Central memory CD8-positive, alpha-beta T cell (primary cell): ENCODE results near the gene LYRM2.
"Not testable (repeated sequence)": the region's sequence is repeated elsewhere in the genome, so short reads cannot be mapped to it uniquely, and the experiment has no call there.

ENCODE experiments used
- ATAC-seq: fragments of 150-1000 bp; cut with Tn5 transposase; replicated peaks from 2 replicates; pipeline ENCODE4 v1.10.0; 2022; ENCODE audit warnings: mild to moderate bottlenecking, moderate FRiP score, moderate number of reproducible peaks; ENCODE audit not compliant: poor library complexity, severe bottlenecking; ENCODE audit errors: extremely low read depth
- DNase-seq, 2 donors: peaks; one replicate each; pipeline ENCODE4 v3.0.0; 2021; ENCODE audit warnings: low spot score in 2 of 2
- H3K27ac Mint-ChIP-seq: one replicate; pipeline ENCODE4 v1.8.0; 2022; ENCODE audit warnings: low read depth, mild to moderate bottlenecking, moderate library complexity, mixed read lengths
- H3K27me3 Mint-ChIP-seq: one replicate; pipeline ENCODE4 v1.8.0; 2022; ENCODE audit warnings: mixed read lengths
- H3K36me3 Mint-ChIP-seq: one replicate; pipeline ENCODE4 v1.8.0; 2022; ENCODE audit warnings: mild to moderate bottlenecking, moderate library complexity, mixed read lengths; ENCODE audit not compliant: insufficient read depth
- H3K4me1 Mint-ChIP-seq: one replicate; pipeline ENCODE4 v1.8.0; 2022; ENCODE audit warnings: mixed read lengths
- H3K4me3 Mint-ChIP-seq: one replicate; pipeline ENCODE4 v1.8.0; 2022; ENCODE audit warnings: mild to moderate bottlenecking, moderate library complexity, mixed read lengths
- H3K9me3 Mint-ChIP-seq: one replicate; pipeline ENCODE4 v1.8.0; 2022; ENCODE audit warnings: mixed read lengths

Gene LYRM2

GRCh38 chr6:89640804-89641203, 2.3 kb upstream of the LYRM2 start:
- no peak for DNase-seq
- Mint-ChIP-seq H3K27ac (no peak overlapping the region), H3K4me3 (no peak overlapping the region)

GRCh38 chr6:89637960-89638319, 607 bp downstream of the LYRM2 start:
- DNase-seq (no peak), ATAC-seq (peak; percentile 7)
- Mint-ChIP-seq H3K36me3 (peaks cover 28% of the 10 kb centered on the region), H3K27me3 (no peaks in the 10 kb centered on the region), H3K4me3 (peak overlapping the region; percentile 94), H3K9me3 (no peaks in the 10 kb centered on the region), H3K4me1 (peaks cover 23% of the 10 kb centered on the region), H3K27ac (peak overlapping the region; percentile 99)

More at GRCh38 chr6:89640804-89641203, 2.3 kb upstream of the LYRM2 start:
- Mint-ChIP-seq H3K27me3 (no peaks in the 10 kb centered on the region), H3K9me3 (no peaks in the 10 kb centered on the region), H3K36me3 (peaks cover 30% of the 10 kb centered on the region), H3K4me1 (peaks cover 20% of the 10 kb centered on the region)
- ATAC-seq: no peak

GRCh38 chr6:89636412-89636811, 2.1 kb downstream of the LYRM2 start:
- Mint-ChIP-seq H3K4me1 (peaks cover 23% of the 10 kb centered on the region), H3K36me3 (peaks cover 25% of the 10 kb centered on the region)
- not testable (repeated sequence) for H3K27ac Mint-ChIP-seq, H3K9me3 Mint-ChIP-seq, H3K27me3 Mint-ChIP-seq, DNase-seq, H3K4me3 Mint-ChIP-seq, ATAC-seq

GRCh38 chr6:89630488-89630887, 8.1 kb downstream of the LYRM2 start:
- no peaks in the 10 kb centered on the region for H3K27me3 Mint-ChIP-seq
- peaks cover 4% of the 10 kb centered on the region for H3K36me3 Mint-ChIP-seq
- no peaks in the 10 kb centered on the region for H3K9me3 Mint-ChIP-seq

GRCh38 chr6:89623749-89624148, 14.8 kb downstream of the LYRM2 start:
- no peaks in the 10 kb centered on the region for H3K27me3 Mint-ChIP-seq
- H3K36me3 Mint-ChIP-seq: no peaks in the 10 kb centered on the region
- no peak overlapping the region for H3K4me3 Mint-ChIP-seq
- DNase-seq (no peak), ATAC-seq (no peak)
- H3K27ac Mint-ChIP-seq: no peak overlapping the region
- no peaks in the 10 kb centered on the region for H3K4me1 Mint-ChIP-seq
- H3K9me3 Mint-ChIP-seq: no peaks in the 10 kb centered on the region

More at GRCh38 chr6:89630488-89630887, 8.1 kb downstream of the LYRM2 start:
- DNase-seq (no peak), ATAC-seq (no peak)
- H3K4me1 Mint-ChIP-seq: peaks cover under 1% of the 10 kb centered on the region
- H3K27ac Mint-ChIP-seq: no peak overlapping the region
- no peak overlapping the region for H3K4me3 Mint-ChIP-seq

- H3K4me3 Mint-ChIP-seq: no peak overlapping the region
- H3K27me3 Mint-ChIP-seq: no peaks in the 10 kb centered on the region
- ATAC-seq: no peak
- H3K4me1 Mint-ChIP-seq: no peaks in the 10 kb centered on the region
- no peak overlapping the region for H3K27ac Mint-ChIP-seq
- peaks cover 2% of the 10 kb centered on the region for H3K36me3 Mint-ChIP-seq
- no peaks in the 10 kb centered on the region for H3K9me3 Mint-ChIP-seq
- no peak for DNase-seq
Observed at GRCh38 chr6:89619567-89619966, 19.0 kb downstream of the LYRM2 start.

GRCh38 chr6:89618026-89618425, 20.5 kb downstream of the LYRM2 start:
- Mint-ChIP-seq H3K4me1 (no peaks in the 10 kb centered on the region), H3K36me3 (peaks cover 2% of the 10 kb centered on the region), H3K27ac (no peak overlapping the region), H3K4me3 (no peak overlapping the region), H3K9me3 (no peaks in the 10 kb centered on the region), H3K27me3 (no peaks in the 10 kb centered on the region)
- DNase-seq (no peak), ATAC-seq (no peak)

GRCh38 chr6:89616531-89616930, 22.0 kb downstream of the LYRM2 start:
- DNase-seq (no peak), ATAC-seq (no peak)
- Mint-ChIP-seq H3K9me3 (no peaks in the 10 kb centered on the region), H3K4me3 (no peak overlapping the region), H3K27ac (no peak overlapping the region), H3K36me3 (peaks cover 2% of the 10 kb centered on the region), H3K27me3 (no peaks in the 10 kb centered on the region), H3K4me1 (no peaks in the 10 kb centered on the region)

- Mint-ChIP-seq H3K4me1 (no peaks in the 10 kb centered on the region), H3K9me3 (no peaks in the 10 kb centered on the region), H3K4me3 (no peak overlapping the region), H3K27ac (no peak overlapping the region), H3K36me3 (peaks cover 2% of the 10 kb centered on the region), H3K27me3 (no peaks in the 10 kb centered on the region)
- DNase-seq (no peak), ATAC-seq (no peak)
Observed at GRCh38 chr6:89615882-89616281, 22.7 kb downstream of the LYRM2 start.

- H3K36me3 Mint-ChIP-seq: peaks cover 2% of the 10 kb centered on the region
- H3K4me1 Mint-ChIP-seq: no peaks in the 10 kb centered on the region
- H3K4me3 Mint-ChIP-seq: no peak overlapping the region
- DNase-seq (no peak), ATAC-seq (no peak)
- no peaks in the 10 kb centered on the region for H3K9me3 Mint-ChIP-seq
- no peak overlapping the region for H3K27ac Mint-ChIP-seq
- H3K27me3 Mint-ChIP-seq: no peaks in the 10 kb centered on the region
Observed at GRCh38 chr6:89613790-89614189, 24.8 kb downstream of the LYRM2 start.

GRCh38 chr6:89612121-89612520, 26.4 kb downstream of the LYRM2 start:
- H3K9me3 Mint-ChIP-seq: no peaks in the 10 kb centered on the region
- H3K27ac Mint-ChIP-seq: no peak overlapping the region
- ATAC-seq: no peak
- no peak overlapping the region for H3K4me3 Mint-ChIP-seq
- peaks cover 2% of the 10 kb centered on the region for H3K36me3 Mint-ChIP-seq
- DNase-seq: no peak
- H3K27me3 Mint-ChIP-seq: no peaks in the 10 kb centered on the region
- no peaks in the 10 kb centered on the region for H3K4me1 Mint-ChIP-seq

- no peak overlapping the region for H3K27ac Mint-ChIP-seq
- peaks cover 2% of the 10 kb centered on the region for H3K36me3 Mint-ChIP-seq
- no peaks in the 10 kb centered on the region for H3K27me3 Mint-ChIP-seq
- no peaks in the 10 kb centered on the region for H3K4me1 Mint-ChIP-seq
- DNase-seq (no peak), ATAC-seq (no peak)
- H3K9me3 Mint-ChIP-seq: no peaks in the 10 kb centered on the region
- H3K4me3 Mint-ChIP-seq: no peak overlapping the region
Observed at GRCh38 chr6:89611666-89612065, 26.9 kb downstream of the LYRM2 start.

- H3K4me3 Mint-ChIP-seq: no peak overlapping the region
- DNase-seq (peak; percentile 54 to 70), ATAC-seq (peak; percentile 68)
- H3K9me3 Mint-ChIP-seq: no peaks in the 10 kb centered on the region
- no peaks in the 10 kb centered on the region for H3K27me3 Mint-ChIP-seq
- no peak overlapping the region for H3K27ac Mint-ChIP-seq
- H3K36me3 Mint-ChIP-seq: peaks cover 2% of the 10 kb centered on the region
- no peaks in the 10 kb centered on the region for H3K4me1 Mint-ChIP-seq
Observed at GRCh38 chr6:89610149-89610642, 28.4 kb downstream of the LYRM2 start.

GRCh38 chr6:89605861-89606260, 32.7 kb downstream of the LYRM2 start:
- Mint-ChIP-seq H3K36me3 (peaks cover 4% of the 10 kb centered on the region), H3K27ac (no peak overlapping the region), H3K27me3 (no peaks in the 10 kb centered on the region), H3K4me1 (no peaks in the 10 kb centered on the region), H3K9me3 (no peaks in the 10 kb centered on the region), H3K4me3 (no peak overlapping the region)
- DNase-seq (no peak), ATAC-seq (no peak)
